Measurements from ENCODE around the gene ITGB4.

Gene ITGB4

DNA sequence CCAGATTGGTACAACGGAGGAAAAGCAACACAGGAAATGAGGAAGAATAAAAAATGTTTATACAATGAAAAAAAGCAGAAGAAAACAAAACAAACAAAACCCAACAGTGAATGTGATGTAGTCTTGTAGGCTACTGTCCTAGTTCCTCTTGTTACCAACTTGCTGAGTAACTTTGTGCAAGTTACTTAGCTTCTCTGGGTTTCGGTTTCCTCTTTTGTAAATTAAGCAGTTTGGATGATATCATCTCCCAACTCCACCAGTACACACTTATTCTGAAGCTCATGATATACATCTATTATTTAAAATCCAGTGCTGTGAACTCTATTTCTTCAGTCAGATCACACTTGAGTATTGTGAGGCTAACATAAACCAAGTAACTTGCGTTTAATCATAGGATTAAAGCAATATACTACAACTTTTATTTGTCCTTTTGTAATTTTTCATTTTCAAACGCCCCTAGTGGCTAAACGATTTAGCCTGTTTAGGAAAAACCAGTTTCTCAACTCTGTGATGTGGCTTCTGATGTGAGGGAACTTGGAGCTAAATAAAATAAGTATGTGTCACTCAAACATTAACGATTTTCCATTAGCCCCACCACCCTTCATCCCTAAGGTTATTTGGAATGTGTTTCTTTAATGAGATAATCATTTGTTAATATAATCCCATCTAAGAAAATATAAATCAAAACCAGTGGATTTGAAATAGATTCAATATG lies 62.0 kb downstream of the ITGB4 start:
- no peak for DNase-seq (ENCODE audit: extremely low read depth in 1 of 2, low read depth in 1 of 2)

- DNase-seq (ENCODE audit: extremely low read depth in 1 of 2, low read depth in 1 of 2): no peak
Measured at GRCh38 chr17:75783803-75784472, 62.7 kb downstream of the ITGB4 start.

- peak; percentile 88 to 95 for DNase-seq (ENCODE audit: extremely low read depth in 1 of 2, low read depth in 1 of 2)
Measured at GRCh38 chr17:75784473-75785015, 63.3 kb downstream of the ITGB4 start, which contains the start of gene UNK. TSS of gene UNK (plus strand) at chr17:75784806. CDS start at chr17:75784881, 75 bp downstream.

- DNase-seq (ENCODE audit: extremely low read depth in 1 of 2, low read depth in 1 of 2): peak; percentile 76 to 83
Measured at GRCh38 chr17:75785016-75785890, 64.0 kb downstream of the ITGB4 start.

DNA sequence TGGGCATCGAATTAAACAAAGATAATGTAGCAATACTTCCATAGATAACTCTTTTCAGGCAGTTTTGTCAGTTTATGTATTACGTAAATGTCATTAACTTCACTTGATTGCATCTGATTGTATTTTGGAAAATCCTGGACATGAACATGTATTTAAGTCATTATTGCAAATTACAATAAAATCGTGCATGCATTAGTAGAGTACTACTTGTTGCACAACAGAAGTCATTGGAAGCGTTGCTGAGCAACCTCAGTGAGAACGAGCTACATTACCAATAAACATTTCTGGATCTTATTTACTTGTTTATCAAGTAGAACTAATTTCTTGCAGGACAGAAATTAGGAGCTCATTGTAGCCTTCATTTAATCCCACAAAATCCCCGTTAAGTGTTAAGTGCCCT lies 70.0 kb downstream of the ITGB4 start:
- DNase-seq (ENCODE audit: extremely low read depth in 1 of 2, low read depth in 1 of 2): no peak

- DNase-seq (ENCODE audit: extremely low read depth in 1 of 2, low read depth in 1 of 2): no peak
Measured at GRCh38 chr17:75793460-75793859, 72.2 kb downstream of the ITGB4 start.

GRCh38 chr17:75795820-75796607 lies 74.8 kb downstream of the ITGB4 start:
- no peak for DNase-seq (ENCODE audit: extremely low read depth in 1 of 2, low read depth in 1 of 2)

GRCh38 chr17:75799402-75799801 lies 78.1 kb downstream of the ITGB4 start:
- no peak for DNase-seq (ENCODE audit: extremely low read depth in 1 of 2, low read depth in 1 of 2)

DNA sequence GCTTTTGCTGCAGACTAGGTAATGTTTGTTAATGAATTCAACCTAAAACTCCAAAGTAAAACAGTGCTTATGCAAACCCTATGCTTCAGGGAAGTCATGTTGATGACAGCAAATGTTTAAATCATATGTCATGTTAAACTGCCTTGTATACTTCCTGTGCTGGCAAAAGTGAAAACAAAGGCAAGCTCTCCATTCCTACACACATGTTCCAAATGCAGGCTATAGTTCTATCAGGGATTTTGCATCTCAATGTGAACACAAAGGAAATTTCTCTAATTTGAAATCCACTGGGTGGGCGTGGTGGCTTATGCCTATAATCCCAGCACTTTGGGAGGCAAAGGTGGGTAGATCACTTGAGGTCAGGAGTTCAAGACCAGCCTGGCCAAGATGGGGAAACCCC lies 82.6 kb downstream of the ITGB4 start:
- no peak for DNase-seq (ENCODE audit: extremely low read depth in 1 of 2, low read depth in 1 of 2)

DNA sequence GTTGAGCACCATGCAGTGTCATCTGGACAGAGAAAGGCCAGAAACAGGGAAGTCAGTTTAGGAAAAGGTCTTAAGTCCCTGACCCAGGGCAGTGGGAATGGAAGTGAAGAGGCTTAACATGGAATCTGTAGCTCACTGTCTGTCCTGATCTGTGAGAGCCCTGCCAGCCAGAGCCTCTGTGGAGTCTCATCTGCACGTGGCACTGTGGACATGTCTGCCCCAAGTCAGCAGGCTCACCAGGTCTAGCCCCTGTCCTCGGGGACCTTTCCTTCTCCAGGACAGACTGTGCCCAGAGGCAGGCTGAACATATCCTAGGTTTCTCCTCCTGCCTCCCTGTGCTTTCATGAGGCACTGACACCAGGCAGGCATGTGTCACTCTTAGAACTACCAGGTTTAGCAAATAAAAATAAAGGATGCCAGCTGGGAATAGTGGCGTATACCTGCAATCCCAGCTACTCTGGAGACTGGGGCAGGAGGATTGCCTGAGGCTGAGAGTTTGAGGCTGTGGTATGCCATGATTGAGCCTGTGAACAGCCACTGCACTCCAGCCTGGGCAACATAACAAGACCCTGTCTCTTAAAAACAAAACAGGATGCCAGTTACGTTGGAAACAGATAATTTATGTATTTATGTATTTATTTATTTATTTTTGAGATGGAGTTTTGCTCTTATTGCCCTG lies 85.7 kb downstream of the ITGB4 start:
- DNase-seq (ENCODE audit: extremely low read depth in 1 of 2, low read depth in 1 of 2): no peak
